ENCODE measurements around the gene DNAH1.

- TF ChIP-seq CTCF (IDR thresholded peaks at IDR 0.05) (no peak), POLR2A (IDR thresholded peaks at IDR 0.05) (no peak)
Measured at GRCh38 chr3:52373676-52374075, 57.6 kb downstream of the DNAH1 start.

All from testis (tissue), 2 donors.